GM18508 (cell line): Measurements from ENCODE around the gene C1QTNF12.
"Not testable (repeated sequence)": the region's sequence is repeated elsewhere in the genome, so short reads cannot be mapped to it uniquely, and the experiment has no call there.

Experiments used
- ATAC-seq: cut with Tn5 transposase; IDR thresholded peaks from one replicate; pipeline ENCODE4 v1.9.1; 2021; ENCODE audit warnings: moderate number of reproducible peaks; ENCODE audit not compliant: insufficient read depth, unreplicated experiment

Gene C1QTNF12

DNA sequence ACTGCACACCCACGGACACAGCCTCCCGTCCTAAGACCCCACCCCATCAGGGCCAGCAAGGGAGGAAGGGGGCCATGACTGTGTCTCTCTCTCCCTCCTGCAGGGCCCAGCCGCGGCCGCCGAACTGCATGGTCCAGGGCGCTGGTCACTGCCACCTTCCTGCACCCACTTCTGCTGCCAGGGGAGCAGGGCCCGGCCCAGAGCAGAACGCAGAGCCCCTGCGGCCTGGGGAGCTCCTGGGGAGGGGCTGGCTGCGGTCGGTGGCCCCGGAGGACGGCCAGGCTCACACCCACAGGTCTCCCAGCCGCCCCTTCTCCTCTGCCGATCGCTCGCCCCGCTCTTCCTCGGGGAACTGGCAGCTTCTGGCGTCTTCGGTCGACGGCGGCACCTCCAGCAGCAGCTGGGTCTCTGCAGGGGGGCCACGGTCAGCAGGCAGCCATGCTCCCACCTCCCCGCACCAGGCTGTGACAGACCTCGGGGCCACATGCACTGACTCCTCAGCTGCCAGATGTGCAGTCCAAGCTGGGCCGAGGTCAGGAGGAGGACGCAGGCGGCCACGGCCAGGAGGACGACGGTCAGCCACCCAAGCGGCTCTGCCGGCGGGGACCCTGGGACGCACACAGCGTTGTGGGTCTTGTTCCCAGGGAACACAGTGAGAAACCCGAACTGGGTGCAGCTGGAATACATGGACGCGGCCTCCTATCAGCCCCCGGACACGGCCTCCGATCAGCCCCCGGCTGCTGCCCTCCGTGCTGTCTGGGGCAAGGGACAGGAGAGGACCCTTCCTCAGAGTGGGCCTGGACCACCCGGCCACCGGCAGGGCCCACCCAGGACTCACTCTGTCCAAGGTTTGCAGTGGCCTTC lies 42.7 kb downstream of the C1QTNF12 start:
- no peak for ATAC-seq

DNA sequence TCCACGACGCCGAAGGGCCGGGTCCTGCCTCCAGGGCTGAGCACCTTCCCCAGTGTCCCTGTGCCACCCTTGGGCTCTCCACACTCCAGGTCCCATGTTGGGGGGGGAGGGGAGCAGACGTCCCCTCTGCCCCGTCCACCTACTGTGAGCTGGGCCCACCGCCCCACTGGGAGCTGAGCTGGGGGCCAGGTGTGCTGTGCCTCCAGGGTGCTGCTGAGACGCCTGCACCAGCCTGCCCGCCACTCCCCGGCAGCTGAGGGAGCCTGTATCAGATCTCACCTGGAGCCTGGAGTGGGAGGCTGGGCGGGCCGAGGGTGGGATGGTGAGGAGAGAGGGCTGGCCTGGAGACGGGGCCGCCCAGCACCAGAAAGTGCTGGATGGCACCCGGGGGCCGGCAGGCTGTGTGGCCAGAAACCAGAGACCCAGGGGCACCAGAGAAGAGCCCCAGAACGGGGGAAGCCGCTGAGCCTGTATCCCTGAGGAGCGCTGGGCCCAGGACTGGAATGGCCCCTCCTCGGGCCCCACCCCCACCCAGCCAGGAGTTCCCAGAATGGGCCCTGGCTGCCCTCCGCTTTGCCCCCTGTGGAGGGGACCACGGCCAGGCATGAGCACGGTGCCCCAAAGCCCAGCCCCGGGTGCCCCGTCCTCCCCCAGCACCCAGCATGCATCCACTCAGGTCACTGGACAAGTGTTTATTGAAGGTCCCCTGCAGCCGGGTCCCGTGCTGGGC lies 43.5 kb downstream of the C1QTNF12 start:
- ATAC-seq: no peak

DNA sequence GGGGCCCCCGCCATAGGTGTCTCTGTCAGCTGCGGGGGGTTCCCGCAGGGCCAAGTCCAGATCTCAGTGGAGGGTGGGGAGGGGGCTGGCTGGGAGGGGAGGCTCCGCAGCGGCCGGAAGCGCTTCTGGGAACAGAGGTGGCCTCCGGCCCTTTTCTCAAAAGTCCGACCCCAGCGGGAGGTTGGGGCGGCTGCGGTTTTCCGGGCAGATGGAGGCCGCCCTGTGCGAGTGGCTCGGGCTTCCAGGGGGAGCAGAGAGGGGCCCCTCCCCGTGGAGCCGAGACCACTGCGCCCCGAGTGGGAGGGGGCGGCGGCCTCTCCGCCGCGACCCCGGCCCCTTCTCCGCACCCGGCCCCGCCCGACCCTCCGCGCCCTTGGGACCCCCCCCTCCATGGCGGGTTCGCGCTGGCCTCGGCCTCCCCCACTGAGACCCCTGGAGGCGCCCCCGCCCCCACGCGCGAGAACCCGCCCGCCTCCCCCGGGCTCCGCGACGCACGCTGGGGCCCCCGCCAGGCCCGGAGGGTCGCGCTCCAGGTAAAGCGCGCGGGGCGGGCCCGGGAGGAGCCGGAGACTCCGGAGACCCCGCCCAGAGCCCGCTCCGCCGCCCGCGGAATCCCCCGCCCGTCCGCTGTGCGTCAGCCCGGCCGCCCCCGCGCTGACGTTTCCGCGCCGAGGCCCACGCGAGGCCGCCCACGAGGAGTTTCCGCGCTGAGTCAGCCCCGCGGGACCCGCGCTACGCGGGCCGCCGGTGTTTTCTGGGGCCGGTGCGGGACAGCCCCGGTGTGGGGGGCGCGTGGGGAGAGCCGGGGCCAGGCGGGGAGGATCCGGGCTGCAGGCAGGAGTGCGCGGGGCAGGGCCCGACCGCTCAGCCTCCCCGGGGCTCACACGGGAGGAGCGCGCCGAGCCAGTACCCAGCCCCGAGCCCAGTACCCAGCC lies 45.4 kb downstream of the C1QTNF12 start:
- no peak for ATAC-seq

- no peak for ATAC-seq
Measured at GRCh38 chr1:1199961-1200875, 46.3 kb downstream of the C1QTNF12 start.

GRCh38 chr1:1199141-1199960 lies 47.2 kb downstream of the C1QTNF12 start:
- ATAC-seq: no peak

DNA sequence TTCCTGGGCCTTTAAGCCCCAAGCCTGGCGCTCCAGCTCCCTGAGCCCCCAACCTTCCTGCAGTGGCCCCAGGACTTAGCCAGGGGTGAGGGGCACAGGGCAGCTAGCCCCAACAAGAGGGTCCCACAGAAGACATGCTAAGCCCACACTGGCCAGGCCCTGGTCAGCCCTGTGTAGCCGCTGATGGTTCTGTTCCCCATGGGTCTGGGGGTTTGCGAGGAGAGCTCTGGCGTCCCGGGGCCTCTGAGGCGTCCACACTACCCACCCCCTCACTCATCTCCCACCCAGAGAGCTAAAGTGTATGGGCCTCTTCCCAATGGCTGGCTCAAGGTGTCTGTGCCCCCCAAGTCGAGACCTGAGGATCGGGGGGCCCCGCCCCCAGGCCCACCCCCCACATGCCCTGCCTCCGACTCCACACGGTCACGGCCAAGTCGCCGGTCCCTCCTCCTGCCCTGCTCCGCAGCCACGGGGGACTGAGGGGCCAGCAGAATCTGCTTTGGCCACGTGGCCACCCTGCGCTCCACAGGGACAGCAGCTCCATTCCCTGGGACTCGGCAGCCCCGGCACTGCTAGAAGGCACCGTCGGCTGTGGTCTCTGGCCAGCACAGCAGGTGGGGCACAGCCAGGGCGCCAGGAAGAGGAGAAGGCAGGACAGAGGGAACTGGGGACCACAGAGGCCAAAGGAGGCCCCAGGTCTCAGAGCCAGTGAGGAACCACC lies 47.9 kb downstream of the C1QTNF12 start:
- no peak for ATAC-seq

DNA sequence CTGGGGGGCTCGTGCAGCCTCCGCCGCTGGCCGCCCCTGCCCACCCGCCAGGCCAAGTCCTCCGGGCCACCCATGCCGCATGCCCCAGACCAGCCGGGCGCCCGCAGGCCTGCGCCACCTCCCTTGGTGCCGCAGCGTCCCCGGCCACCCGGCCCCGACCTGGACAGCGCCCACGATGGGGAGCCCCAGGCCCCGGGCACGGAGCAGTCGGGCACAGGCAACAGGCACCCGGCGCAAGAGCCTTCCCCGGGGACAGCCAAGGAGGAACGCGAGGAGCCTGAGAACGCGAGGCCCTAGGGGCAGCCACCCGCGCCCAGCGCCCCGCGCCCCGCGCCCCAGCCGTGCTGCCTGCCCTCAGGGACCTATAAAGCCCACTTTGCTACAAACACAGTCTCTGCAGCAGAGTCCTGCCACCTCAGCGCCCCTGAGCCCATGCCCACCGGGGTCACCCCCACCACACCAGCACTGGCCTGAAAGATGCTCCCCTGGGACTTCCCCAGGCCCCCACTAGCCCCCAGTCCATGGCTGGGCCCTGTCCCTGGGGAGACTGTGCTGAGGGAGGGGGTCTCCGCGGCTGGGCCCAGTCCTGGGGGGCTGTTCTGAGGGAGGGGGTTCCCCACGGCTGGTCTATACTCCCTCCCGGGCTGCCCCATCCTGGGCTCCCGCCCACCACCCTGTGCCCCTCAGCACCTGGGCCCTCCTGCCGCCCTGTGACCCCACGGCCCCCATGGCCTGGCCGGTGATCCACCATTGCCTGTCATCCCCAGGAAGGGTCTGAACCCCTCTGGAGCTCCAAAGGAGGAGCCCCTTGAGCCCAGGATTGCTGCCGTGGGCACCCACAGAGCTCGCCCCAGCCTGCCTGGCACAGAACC lies 48.7 kb downstream of the C1QTNF12 start:
- ATAC-seq: no peak

GRCh38 chr1:1197188-1197500 lies 49.4 kb downstream of the C1QTNF12 start:
- ATAC-seq: no peak

- no peak for ATAC-seq
Measured at GRCh38 chr1:1196431-1197187, 49.9 kb downstream of the C1QTNF12 start.

- not testable (repeated sequence) for ATAC-seq
Measured at GRCh38 chr1:1195726-1196125, 50.8 kb downstream of the C1QTNF12 start.

GRCh38 chr1:1194723-1195122 lies 51.8 kb downstream of the C1QTNF12 start:
- no peak for ATAC-seq
